GM21576 (cell line): Measurements from ENCODE around the gene RNF208.
A peak's percentile ranks its signal among the peaks of the same experiment; 100 is the strongest.

Experiments used
- ATAC-seq: cut with Tn5 transposase; IDR thresholded peaks from one replicate; pipeline ENCODE4 v1.9.1; 2021; ENCODE audit warnings: mild to moderate bottlenecking, moderate library complexity; ENCODE audit not compliant: unreplicated experiment

The RNF208 gene

GRCh38 chr9:137193771-137194170, 28.3 kb downstream of the RNF208 start:
- ATAC-seq: no peak

- ATAC-seq: no peak
These were observed 29.2 kb downstream of the RNF208 start for GRCh38 chr9:137192859-137193258.

GRCh38 chr9:137192448-137192780, 29.6 kb downstream of the RNF208 start:
- no peak for ATAC-seq

- no peak for ATAC-seq
These were observed 30.2 kb downstream of the RNF208 start for GRCh38 chr9:137191691-137192447.

- no peak for ATAC-seq
These were observed 30.8 kb downstream of the RNF208 start for GRCh38 chr9:137191245-137191644.

GRCh38 chr9:137190315-137190856, 31.7 kb downstream of the RNF208 start:
- no peak for ATAC-seq

DNA sequence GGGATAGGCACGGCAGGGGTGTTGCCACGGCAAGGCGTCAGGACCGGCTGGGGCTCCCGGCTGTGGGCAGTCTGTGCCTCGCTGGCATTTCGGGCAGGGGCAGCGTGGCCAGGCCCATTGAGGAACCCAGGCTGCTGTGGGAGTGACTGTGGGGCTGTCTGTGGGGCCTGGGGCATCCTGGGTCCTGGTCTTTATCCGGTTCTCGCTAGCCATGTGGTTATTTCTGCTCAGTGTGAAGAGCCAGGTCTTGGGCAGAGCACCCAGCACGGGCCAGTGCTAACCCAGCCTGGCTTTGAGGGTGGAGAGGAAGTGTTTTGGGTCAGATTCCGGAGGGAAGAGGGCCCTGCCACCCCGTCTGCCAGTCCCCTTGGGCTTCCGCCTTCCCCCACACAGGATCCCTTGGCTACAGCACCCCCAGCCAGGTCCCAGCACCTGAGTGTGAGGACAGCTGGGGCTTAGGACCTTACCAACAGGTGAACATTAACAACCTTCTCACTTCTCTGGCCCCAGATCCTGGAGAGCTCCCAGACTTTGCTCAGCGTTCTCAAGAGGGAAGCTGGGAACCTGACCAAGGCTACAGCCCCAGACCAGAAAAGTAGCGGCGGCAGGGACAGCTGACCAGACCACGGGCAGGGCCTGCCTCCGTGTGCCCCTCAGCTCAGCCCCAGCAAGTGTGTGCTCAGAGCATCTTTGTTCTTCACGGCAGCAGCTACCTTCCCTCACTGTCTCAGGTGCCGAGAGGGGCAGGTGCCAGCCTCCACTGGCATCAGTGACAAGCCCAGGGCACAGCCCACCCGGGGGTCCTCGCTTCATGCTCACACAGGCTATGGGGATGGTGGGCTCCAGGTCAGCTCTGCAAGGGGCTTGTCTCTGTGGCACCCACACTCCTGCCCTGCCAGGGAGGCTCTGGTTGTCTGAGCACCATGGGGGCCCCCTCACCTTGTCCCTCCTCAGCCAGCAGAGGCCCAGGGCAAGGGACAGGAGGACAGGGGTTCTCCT, 32.4 kb downstream of the RNF208 start:
- ATAC-seq: no peak

DNA sequence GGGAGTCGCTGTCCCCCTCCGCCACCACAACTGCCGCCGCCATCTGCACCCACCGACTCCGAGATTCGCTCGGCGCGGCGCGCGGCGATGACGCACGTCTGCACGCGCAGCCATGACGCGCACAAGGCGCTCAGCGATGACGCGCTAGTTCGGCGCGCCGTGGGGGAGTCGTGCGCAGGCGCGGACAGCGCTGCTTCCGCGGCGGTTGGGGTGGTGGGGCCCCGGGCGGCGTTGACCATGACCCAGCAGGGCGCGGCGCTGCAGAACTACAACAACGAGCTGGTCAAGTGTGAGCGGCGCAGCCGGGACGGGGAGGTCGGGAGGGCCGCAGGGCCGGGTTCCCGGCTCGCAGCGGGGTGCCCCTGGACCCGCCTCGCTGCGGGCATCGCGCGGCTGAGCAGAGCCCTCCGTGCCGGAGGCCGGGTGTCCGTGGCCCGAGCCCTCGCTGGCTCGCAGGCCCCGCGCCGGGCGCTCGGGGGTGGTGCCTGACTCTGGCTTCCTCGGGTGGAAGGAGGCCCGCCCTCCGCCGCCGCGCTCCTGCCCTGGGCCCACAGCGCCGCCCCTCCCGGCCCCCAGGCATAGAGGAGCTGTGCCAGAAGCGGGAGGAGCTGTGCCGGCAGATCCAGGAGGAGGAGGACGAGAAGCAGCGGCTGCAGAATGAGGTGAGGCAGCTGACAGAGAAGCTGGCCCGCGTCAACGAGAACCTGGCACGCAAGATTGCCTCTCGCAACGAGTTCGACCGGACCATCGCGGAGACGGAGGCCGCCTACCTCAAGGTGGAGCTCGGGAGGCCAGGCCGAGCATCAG, 33.3 kb downstream of the RNF208 start, which contains the start of the genes ANAPC2 and SSNA1:
Gene ANAPC2 (minus strand): TSS at position 71 of the 807 bp plus-strand sequence. CDS start 28 bp downstream, at position 43.
Gene SSNA1 (plus strand): TSS at position 187 of the 807 bp plus-strand sequence. CDS start 51 bp downstream, at position 238.
- ATAC-seq: peak; percentile 74

- no peak for ATAC-seq
These were observed 34.0 kb downstream of the RNF208 start for GRCh38 chr9:137188086-137188489.

DNA sequence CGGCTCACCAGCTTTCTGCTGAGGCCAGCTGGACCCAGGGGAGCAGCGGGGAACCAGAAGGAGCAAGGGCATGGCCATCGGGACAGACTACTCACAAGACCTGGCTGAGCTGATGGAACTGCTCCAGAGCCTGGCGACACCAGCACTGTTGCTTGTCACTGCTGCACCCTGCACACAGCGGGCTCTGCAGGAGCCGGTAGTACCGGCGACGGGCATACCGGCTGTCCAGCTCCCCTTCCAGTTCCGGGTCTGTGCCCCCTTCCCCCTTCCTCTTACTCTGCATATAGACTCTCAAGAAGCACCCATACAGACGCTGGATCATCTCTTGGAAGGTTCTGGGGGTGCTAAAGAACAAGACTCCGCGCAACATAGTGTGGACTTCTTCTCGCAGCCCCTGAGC, 34.7 kb downstream of the RNF208 start:
- ATAC-seq: no peak

- ATAC-seq: no peak
These were observed 35.7 kb downstream of the RNF208 start for GRCh38 chr9:137186385-137186784.

DNA sequence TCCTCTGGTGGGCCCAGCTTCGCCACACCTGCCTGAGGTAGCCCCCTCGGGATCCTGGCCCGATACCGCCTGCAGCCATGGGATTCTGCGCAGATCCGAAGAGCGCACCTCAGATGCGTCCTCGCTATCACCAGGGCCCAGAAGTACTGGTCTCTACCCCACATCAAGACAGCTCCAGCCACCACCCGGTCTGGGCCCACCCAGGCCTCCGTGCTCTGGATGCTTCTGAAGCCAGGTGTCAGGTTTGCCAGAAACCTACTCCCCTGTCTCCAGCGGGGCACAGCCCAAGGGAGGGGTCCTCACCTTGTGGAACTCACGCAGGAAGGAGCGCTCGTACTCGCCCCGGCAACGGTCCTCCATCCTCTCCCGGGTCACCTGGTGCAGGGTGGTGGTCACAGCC, 36.1 kb downstream of the RNF208 start:
- no peak for ATAC-seq

DNA sequence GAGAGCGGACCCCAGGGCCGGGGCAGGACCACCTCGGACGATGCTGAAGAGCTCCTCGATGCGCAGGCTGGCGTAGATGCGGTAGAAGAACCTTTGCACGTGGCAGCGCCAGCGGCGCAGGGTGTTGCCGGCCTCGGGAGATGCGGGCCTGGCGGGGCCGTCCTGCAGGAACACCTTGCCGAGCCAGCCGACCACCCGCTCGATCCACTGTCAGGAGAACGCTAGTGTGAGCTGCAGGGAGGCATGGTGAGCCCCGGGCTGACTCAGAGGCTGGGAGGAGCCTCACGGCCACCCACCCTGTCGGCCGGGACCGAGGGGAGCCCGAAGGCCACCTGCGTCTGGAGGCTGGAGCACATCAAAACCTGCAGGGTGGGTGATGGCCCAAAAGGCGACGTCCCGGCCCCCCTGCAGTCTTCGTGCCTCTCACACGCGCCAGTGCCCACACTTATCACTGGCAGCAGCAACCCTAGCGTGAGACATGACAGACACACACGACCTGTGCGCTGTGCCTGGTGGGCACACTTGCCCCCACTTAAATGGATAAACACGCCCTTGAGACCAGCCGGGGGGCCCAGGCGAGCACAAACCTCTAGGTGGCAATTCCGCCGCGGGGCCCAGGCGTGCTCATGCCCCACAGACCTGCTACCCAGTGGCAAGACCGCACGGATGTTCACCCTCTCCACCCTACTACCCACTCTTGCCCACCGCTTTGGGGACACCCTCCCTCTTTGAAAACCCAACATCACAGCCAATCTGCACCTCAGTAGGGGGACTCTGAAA, 37.0 kb downstream of the RNF208 start:
- no peak for ATAC-seq

DNA sequence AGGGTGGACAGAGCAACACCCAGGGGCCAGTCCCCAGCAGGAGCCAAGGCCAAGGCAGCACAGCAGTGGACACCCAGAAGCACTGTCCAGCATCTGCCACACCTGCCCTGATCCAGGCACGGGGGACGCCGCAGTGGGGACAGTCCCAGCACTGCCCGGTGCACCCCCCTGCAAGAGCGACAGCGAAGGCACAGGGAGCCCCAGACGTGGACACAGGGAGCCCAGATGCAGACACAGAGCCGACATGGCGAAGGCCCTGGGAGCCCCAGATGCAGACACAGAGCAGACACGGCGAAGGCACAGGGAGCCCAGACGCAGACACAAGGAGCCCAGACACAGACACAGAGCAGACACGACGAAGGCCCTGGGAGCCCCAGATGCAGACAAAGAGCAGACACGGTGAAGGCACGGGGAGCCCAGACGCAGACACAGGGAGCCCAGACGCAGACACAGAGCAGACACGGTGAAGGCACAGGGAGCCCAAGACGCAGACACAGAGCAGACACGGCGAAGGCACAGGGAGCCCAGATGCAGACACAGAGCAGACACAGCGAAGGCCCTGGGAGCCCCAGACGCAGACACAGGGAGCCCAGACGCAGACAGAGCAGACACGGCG, 38.0 kb downstream of the RNF208 start:
- ATAC-seq: no peak

DNA sequence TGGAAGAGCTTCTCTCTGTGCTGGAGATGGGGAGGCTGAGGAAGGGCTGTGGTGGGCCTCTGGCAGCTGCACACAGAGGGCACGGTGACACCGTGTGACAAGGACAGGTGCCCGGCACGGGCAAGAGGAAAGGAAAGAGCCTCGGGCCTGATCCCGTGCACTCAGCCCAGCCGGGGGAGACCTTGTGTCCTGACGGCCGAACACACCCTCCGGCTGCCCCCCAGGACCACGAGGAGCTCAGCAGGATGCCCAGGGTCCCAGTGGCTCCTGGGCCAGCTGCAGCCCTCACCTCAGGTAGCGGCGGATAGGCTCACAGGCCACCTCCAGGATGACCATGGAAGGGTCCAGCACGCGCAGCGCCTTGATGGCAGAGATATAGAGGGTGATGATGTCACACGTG, 39.2 kb downstream of the RNF208 start:
- ATAC-seq: no peak

- no peak for ATAC-seq
These were observed 40.4 kb downstream of the RNF208 start for GRCh38 chr9:137181680-137182079.

DNA sequence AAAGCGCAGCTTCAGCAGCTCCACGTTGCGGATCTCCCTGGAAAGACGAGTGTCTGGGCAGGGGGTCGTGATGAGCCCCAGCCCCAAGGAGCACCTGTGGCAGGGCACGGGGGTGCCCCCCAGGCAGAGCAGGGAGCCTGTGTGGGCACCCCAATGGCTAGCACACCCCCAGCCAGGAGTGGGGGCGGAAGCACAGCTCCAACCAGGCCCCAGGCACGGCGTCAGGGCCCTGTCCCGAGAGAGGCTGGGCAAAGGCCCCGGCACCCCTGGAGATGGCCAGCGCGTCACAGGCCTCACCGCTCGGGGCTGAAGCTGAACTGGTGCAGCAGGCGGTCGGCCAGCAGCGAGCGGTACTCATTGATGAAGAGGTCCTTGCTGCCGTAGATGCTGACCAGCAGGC, 41.5 kb downstream of the RNF208 start:
- no peak for ATAC-seq

GRCh38 chr9:137179761-137180160, 42.3 kb downstream of the RNF208 start:
- no peak for ATAC-seq

- no peak for ATAC-seq
These were observed 43.0 kb downstream of the RNF208 start for GRCh38 chr9:137178939-137179630.
